NCI-H748 treated with DMSO at 0.1 percent for 48 hours (cell line): ENCODE measurements around the gene FIGNL2.
"Not testable (repeated sequence)": the region's sequence is repeated elsewhere in the genome, so short reads cannot be mapped to it uniquely, and the experiment has no call there.

Experiments
- DNase-seq: peaks from one replicate; lab custom pipeline; 2025; lab: John Stamatoyannopoulos, UW

The FIGNL2 gene, protein sequence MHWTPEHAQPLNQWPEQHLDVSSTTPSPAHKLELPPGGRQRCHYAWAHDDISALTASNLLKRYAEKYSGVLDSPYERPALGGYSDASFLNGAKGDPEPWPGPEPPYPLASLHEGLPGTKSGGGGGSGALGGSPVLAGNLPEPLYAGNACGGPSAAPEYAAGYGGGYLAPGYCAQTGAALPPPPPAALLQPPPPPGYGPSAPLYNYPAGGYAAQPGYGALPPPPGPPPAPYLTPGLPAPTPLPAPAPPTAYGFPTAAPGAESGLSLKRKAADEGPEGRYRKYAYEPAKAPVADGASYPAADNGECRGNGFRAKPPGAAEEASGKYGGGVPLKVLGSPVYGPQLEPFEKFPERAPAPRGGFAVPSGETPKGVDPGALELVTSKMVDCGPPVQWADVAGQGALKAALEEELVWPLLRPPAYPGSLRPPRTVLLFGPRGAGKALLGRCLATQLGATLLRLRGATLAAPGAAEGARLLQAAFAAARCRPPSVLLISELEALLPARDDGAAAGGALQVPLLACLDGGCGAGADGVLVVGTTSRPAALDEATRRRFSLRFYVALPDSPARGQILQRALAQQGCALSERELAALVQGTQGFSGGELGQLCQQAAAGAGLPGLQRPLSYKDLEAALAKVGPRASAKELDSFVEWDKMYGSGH

DNA sequence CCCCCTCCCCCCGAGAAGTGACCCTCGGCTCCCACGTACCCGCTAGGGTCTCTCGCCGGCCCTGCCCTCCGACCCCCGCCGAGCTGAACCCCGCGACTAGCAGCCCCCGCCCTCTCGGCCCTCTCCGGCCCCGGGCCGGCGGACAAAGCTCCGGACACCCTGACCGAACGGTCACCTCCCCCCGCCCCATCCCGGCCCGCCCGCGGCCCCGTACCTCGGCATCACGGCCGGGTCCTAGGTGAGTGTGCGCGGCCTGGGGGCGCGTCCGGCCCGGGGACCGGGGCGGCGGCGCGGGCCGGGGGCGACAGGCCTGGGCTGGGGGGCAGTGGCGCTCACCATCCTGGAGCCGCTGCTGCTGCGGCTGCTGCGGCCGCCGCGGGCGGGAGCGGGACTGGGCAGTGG lies at the start of gene FIGNL2:
TSS of gene FIGNL2 (minus strand) at position 393 of the 402 bp plus-strand sequence. CDS start 26,305 bp downstream, outside the sequence.
- no peak for DNase-seq

DNA sequence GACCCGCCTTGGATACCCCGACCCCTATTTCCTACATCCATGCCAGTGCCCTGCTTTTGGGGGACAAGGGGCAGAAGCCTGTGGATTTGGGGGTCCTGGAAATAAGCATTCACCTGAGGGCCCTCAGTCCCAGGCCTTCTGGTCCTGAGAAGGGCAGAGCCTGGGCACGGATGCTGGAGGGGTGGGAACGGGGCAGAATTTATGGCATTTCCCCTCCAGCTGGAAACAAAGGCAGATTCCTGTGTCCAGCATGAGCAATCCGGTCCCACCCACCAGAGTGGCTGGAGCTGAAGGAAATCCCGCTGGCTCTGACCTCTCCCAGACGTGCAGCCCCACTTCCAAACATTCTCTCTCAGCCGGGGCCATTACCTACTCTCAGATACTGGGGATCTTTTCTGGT lies 48.7 kb upstream of the FIGNL2 start:
- DNase-seq = no peak

DNA sequence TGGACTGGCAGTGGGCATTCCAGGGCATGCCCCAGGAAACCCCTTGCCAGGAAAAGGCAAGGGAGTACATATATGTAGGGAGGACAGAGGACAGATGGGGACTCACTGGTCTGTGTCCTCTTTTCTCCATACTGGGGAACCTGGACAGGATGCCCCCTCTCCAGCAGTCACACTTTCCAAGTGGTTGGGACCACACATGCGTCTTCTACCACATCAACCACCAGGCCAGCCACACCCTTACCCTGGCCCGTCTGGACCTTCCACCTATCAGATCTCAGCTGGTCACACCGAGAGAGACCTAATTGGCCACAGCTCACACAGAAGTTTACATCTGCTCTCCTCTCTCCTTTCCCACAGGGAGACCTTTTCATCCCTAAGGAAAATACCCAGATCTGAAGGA lies 47.7 kb upstream of the FIGNL2 start:
- no peak for DNase-seq

DNA sequence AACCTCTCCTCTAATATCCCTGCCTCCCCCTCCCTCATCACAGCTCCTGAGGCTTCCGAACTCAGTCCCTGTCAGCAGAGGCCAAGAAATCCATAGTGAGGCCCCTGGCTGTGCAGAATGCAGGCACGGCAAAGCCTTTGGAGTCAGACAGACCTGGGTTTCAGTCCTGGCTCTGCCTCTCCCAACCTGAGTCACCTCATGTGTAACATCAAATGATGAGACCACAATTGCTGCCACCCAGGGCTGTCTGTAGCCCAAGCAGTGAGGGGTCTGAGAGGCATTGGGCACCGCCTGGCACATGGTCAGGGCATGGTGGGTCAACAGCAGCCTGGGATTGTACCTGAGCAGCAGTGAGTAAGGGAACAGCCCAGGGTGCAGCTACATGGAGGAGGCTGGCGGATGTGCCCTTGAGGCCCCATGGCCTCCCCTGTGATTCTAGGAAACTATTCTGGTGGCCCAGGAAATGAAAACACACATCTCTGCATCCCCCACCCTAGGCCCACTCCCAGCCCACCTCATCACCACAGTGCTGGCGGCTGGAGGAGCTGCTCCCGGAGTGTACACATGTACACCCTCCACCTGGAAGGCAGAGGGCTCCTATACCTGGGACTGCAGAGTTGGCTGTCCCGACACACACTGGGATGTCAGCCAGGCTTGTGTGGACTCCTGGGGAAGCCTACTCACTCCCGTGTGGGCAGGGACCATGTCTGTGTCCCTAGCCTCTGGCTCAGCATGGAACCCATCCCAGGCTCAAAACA lies 47.0 kb upstream of the FIGNL2 start:
- no peak for DNase-seq

GRCh38 chr12:51893786-51894185 lies 45.3 kb upstream of the FIGNL2 start:
- DNase-seq = no peak

DNA sequence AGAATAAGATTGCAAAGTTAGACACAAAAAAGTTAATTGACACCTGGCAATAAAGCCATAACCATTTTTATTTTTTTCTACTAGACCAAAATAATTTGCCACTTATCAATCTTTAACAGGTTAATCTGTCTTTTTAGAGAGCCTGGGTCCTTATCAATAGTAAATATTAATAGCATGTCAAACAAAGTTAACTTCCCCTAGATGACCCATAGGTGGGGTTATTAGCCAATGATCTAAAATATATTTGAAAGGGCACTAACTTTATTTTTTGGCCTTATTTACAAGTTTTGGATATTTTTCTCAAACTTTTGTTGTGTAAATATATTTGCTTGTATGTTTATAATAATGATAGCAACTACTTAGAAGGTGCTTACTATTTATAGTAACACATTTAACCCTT lies 43.3 kb upstream of the FIGNL2 start:
- no peak for DNase-seq

GRCh38 chr12:51890511-51891171 lies 42.1 kb upstream of the FIGNL2 start:
- no peak for DNase-seq

- DNase-seq = no peak
Measured at GRCh38 chr12:51890133-51890464, 41.6 kb upstream of the FIGNL2 start.

DNA sequence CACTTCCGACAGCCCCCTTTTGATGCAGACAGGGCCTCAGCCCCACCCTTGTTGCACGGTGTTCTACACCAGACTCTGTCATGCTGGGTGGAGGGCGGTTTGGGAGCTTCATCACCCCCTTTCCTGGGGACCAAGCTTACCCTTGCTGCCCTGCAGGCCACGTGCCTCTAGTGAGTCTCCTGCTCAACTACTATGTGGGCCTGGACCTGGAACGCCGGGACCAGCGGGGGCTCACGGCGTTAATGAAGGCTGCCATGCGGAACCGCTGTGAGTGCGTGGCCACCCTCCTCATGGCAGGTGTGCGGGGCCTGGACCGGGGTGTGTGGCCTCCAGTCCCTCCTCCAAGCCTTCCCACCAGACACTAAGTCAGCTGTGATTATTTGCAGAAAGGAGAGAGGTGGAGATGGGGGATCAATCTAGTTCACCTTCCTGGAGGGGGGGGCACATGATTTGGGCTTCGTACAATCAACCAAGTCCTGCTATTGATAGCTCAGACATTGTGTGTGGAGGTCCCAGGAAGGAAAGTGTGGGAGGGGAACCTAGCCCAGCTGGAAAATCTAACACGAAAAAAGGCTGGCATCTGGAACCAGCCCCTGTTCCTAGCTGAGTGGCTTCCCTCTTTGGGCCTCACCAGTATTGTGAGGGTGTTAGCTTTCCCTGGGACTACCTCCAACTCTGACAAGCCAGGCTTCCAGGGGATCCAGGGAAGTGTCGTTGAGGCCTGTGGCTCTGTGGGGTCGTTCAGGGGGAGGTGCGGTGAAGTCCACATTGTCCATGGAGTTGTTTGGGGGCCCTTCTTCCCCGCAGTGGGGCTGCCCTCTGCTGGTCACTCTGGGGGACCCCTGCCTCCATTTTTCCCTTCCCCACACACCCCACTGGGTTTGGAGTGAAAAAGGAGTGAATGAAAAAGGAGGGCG lies 41.0 kb upstream of the FIGNL2 start:
- no peak for DNase-seq

GRCh38 chr12:51888316-51889215 lies 40.0 kb upstream of the FIGNL2 start:
- no peak for DNase-seq

- no peak for DNase-seq
Measured at GRCh38 chr12:51887476-51888315, 39.2 kb upstream of the FIGNL2 start, which contains the start of gene ANKRD33. Gene ANKRD33, plus strand, starts transcription at chr12:51888103. Its CDS starts 84 bp downstream, at chr12:51888187.

- DNase-seq = no peak
Measured at GRCh38 chr12:51886021-51886710, 37.6 kb upstream of the FIGNL2 start.

- DNase-seq = not testable (repeated sequence)
Measured at GRCh38 chr12:51885294-51886020, 36.9 kb upstream of the FIGNL2 start.

DNA sequence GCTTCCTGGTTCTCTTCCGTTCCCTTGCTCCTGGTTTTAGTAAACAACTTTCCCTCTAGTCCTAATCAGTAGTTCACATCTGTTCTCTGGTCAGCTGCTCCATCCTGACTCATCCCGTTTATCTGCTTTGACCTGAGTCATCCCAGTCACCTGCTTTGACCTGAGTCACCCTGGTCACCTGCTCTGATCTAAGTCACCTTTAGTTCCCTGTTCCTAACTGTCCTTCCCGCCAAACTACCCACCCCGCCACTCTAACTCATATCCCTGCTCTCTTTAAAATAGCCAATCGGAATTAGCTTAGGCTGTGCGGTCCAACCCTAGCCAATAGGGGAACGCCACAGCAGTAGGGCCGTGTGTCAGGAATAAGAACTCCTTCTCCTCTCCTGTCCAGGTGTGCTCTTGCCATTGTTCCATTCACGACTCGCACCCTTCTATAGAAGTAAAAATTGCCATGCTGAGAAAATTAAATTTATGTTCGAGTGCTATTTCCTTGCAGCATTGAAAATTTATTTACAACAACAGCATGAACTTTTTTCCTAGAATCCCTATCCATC lies 36.2 kb upstream of the FIGNL2 start:
- DNase-seq = no peak

- DNase-seq = no peak
Measured at GRCh38 chr12:51883998-51884675, 35.6 kb upstream of the FIGNL2 start.

DNA sequence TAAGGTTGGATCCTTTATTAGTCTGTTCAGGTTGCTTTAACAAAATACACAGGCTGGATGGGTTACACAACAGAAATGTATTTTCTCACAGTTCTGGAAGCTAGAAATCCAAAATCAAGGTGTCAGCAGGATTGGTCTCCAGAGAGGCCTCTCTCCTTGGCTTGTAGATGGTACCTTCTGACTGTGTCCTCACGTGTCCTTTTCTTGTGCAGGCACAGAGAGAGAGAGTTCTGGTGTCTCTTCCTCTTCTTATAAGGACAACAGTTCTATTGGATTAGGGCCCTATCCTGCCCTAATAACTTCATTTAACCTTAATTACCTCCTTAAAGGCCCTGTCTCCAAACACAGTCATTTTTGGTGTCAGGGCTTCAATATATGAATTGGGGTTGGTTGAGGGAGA lies 34.8 kb upstream of the FIGNL2 start:
- no peak for DNase-seq

GRCh38 chr12:51879102-51879501 lies 30.6 kb upstream of the FIGNL2 start:
- DNase-seq = no peak
